ENCODE data around the gene SLC12A3.

The SLC12A3 gene, protein sequence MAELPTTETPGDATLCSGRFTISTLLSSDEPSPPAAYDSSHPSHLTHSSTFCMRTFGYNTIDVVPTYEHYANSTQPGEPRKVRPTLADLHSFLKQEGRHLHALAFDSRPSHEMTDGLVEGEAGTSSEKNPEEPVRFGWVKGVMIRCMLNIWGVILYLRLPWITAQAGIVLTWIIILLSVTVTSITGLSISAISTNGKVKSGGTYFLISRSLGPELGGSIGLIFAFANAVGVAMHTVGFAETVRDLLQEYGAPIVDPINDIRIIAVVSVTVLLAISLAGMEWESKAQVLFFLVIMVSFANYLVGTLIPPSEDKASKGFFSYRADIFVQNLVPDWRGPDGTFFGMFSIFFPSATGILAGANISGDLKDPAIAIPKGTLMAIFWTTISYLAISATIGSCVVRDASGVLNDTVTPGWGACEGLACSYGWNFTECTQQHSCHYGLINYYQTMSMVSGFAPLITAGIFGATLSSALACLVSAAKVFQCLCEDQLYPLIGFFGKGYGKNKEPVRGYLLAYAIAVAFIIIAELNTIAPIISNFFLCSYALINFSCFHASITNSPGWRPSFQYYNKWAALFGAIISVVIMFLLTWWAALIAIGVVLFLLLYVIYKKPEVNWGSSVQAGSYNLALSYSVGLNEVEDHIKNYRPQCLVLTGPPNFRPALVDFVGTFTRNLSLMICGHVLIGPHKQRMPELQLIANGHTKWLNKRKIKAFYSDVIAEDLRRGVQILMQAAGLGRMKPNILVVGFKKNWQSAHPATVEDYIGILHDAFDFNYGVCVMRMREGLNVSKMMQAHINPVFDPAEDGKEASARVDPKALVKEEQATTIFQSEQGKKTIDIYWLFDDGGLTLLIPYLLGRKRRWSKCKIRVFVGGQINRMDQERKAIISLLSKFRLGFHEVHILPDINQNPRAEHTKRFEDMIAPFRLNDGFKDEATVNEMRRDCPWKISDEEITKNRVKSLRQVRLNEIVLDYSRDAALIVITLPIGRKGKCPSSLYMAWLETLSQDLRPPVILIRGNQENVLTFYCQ

DNA sequence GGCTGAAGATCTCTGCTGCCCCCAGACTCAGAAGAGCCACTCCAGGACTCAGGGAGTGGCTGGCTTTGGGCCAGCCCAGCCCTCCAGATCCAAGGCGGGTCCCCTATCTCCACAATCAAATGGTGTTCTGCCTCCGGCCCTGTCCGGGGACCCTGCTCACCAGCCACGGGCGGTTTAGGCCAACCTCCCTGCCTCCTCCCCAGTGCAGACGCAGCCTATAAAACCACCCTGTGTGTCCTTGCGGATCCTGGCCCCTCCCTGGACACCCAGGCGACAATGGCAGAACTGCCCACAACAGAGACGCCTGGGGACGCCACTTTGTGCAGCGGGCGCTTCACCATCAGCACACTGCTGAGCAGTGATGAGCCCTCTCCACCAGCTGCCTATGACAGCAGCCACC, at the start of gene SLC12A3:
SLC12A3 (plus strand) TSS at position 248 of the 400 bp plus-strand sequence; CDS start at position 277, 29 bp downstream.
- DNase-seq, result no peak

DNA sequence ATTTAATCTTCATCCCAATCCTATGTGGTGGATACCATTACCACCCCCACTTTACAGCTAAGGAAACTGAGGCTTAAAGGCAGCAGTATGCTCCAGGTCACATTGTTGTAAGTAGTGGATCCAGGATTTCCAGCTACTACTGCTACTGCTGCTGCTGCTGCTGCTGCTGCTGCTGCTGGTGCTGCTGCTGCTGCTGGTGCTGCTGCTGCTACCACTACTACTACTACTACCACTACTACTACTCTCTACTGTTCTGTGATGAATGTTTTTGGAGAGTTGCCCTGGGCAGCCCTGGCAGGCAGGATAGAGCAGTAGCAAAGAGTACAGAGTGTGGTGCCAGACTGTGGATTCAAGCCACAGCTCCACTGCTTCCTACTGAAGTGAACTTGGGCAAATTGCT, 49.3 kb upstream of the SLC12A3 start:
- DNase-seq, result no peak

DNA sequence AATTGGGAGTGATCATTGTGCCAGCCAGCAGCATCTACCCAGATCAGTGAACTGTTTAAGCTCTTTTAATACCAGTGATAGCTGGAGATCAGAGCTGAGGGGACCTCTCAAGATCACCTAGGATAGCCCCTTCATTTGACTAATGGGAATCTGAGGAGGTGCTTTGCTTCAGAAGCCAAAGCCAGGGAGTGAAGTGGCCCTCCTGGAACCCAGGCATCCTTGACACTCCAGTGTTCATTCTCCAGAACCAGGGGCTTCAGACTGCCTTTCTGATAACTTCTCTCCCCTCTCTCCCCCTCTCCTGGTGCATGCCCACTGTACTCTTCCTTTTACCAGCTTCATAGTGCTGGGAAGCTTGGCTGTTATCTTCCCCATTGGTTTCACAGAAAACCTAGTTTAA, 48.0 kb upstream of the SLC12A3 start:
- no peak for DNase-seq

DNA sequence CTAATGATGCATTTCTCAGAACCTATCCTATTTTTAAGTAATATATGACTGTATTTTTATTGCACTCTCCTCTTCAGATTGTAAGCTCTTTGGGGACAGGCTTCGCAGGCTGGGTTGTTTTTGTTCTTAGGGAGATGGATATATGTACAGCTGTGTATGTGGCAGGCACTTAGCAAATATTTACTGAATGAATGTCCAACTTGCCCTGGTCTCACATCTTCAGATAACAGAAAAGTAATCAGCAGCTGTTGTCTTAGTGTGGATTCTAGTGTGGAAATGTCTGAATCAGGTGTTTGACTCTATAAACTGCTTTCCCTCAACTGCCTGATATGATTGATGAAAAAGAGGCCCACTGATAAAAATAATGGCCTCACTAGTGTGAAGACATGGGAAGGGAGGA, 47.1 kb upstream of the SLC12A3 start:
- no peak for DNase-seq

DNA sequence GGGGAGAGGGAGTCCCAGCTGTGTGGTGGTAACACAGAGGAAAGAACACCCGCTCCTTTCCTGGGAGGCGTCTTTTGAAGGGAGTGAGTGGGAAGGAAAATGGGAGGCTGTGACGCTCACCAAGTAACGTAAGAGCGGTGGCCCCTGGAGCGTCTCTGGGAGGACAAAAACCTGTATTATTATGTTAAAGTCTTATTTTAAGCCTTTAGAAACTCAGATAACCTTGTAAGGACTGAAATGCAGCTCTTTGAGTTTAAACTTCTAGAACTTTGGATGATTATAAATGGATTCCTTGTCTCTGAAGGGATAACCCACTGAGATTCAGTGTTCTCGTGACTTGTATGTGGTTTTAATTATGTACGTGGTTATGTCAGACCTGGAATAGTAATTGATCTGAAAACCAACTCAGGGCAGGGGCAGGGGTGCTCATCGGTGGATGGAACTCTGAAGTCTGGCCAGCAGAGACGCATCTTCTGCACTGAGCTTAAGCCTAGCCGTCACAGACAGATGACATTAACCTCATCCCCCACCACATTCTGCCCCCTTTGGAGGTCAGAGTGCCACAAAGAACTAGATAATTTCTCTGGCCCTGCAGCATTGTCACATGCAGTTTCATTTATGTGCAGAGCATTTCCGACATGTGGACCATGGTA, 41.8 kb upstream of the SLC12A3 start:
- no peak for DNase-seq

DNA sequence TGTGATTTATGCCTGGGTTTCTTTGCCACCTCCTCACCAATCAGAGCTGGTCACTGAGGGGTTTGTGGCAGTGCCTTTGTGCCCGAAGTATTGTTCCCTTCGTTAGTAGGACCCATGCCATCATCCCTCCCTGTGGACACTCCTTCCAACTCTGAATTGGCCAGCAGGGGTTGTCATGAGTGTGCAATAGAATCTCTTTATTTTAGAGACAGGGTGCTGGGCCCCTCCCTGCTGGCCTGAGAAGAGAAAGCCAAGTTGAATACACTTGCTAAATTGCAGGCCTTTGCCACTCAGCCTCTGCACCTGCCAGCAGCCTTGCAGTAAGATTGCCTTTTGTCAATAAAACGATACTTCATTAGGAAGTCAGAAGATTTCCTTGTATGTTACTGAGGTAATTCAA, 40.7 kb upstream of the SLC12A3 start:
- DNase-seq, result no peak

DNA sequence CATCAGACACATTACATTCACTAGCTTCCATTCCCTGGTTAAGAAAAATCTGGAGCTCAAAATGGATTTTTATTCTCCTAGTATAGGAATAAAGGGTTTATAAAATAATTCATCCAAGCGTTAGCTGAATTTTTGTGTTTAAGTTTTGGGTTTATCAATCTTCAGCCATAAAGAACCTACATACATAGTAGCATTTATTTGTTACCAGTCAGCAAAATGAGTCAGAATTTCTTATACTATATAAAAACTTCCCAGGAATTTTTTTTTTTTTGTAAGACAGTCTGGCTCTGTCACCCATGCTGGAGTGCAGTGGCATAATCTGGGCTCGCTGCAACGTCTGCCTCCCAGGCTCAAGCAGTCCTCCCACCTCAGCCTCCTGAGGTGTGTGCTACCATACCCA, 40.2 kb upstream of the SLC12A3 start:
- DNase-seq, result no peak

DNA sequence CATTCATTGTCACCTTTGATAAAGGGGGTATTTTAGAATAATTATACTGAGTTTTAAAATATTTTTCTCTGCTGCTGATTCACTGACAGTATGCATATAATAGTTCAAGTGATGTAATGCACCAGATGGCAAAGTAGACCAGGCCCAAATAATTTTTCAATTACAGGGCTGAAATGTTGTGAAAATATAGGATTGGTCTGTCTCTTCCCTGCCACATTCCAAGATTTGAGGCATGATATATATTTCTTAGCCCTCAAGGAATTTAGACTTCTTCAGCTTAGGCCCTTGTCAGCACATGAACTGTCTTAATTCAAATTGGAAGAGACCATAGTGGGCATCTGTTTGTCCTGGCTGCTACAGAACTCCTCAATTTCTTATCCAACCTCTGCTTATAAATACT, 39.2 kb upstream of the SLC12A3 start:
- DNase-seq, result no peak

DNA sequence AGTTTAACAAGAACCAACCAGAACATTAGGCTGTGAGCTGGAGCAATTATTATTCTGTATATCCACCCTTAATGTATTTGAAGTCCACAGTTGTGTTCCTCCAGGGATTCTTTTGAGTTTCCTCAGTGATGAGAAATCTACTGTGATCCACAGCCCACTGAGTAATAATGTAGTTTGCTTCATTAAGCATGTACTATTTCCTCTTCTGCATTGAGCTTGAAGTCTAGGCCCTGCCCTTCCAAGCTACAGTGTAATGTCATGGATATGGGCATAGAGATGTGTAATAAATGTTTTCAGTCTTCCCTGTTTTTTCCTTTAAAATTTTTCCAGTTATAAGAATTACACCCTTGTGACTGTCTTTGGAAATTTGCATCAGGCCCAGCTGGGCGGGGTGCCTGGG, 36.4 kb upstream of the SLC12A3 start:
- DNase-seq, result no peak

DNA sequence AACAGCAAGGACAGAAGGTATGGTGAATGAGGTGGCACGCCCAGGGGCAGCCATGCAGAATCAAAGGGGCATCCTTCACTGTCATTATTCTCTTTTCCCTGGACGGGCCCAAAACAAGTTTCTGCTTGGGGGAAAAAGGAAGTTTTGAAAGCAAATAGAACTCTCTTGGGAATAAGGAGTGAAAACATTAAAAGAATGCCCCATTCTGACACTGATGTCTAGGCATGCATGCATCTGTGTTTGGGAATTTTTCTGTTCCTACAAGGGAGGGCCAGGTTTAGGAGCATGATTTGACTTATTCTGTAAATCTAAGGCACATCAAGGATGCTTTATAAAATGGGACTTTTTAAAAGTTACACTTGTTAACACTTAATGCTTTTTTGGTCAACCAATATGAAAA, 34.3 kb upstream of the SLC12A3 start:
- no peak for DNase-seq

DNA sequence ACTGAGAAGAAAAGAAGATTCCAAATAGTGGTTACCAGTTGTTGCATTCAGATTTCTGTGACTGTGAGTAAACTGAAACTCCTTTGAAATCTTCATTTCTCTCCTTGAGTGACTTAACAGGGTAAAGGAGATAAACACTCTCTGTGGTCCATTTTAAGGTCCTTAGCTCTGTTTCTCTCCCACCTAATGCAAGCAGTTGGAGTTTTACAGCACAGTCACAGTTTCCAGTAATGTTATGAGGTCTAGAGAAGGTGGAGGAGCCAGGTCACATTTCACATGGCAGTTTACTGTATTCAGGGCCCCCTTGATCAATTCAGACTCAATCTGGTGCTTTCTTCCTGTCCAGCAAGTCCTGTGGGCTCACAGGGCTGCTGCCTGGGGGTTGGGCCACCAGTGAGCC, 32.2 kb upstream of the SLC12A3 start:
- DNase-seq, result no peak

DNA sequence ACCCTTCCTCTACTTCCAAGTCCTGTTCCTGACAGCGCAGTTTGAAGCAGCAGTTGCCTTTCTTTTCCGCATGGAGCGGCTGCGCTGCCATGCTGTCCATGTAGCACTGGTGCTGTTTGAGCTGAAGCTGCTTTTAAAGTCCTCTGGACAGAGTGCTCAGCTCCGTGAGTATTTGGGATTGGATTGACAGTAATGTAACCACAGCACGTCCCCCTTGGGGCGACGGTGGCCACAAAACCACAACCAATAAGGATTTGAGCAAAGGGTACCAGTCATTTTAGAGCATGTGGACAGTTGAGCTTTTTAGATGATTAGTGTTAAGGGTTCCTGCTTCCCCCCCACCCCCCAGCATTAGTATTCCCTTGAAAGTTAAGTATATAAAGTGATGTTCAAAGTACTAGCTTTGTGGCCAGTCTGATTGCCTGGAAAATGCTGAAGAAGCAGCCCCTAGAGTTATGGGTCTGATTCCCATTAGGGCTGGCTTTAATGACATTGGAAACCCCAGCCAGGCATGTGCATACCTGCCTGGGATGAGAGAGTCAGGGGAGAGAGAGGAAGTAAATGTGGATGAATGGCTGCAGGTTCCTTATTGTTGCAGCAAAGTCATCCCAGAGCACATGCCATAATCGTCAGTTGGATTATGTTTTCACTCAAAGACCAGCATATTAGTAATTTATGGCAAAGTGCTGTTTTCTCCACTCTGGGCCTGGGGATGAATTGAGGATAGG, 31.6 kb upstream of the SLC12A3 start:
- DNase-seq, result no peak

DNA sequence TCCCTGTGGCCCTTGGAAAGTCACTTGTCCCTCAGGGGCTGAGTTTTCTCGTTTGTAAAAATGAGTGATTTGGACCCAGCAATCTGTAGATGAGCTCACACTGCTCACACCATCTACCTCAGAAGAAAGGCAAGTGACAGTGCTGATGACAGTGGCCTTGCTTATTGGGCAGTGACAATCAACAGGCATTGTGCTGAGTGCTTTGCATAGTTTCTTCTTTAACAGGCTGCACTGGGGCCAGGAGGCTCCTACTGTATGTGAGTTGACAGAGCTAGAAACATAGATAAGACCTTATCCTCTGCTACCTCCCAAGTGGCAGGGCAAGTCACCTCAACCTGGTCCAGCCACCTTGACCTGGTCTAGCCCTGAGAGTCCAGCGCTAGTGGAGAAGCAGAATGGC, 29.7 kb upstream of the SLC12A3 start:
- DNase-seq, result no peak

DNA sequence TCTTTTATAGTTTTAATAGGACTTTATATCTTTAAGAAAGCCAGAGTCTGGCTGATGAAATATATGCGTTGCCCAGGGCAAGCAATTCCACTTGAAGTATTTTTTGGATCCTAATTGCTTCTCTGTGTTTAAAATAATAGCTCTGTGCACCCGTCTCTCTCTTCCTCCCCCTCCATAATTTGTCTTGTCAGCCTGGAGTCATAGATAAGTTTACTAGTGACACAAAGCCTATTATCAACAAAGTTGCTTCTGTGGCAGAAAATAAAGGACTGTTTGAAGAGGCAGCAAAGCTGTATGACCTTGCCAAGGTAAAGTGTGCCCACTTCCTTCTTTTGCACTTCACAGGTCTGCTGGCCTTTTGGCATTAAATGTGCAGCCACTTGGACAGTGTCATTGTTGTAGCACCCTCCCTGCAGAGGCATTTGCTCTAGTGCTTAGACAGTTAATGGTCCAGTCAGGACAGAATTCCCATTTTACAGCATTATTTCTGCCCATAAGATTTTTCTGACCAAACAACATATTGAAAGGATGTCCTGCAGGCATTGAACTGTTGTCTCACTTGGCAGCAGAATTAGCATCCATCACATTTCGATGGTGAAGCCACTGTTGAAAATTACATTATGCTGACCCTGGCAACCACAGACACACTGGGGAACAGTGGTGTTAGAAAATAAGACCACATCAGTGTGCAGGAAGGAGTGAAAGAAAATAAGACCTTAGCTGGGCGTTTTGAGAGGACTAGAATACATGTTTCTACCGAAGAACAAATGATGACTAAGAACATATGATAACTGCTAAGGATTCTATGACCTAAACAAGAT, 28.4 kb upstream of the SLC12A3 start:
- no peak for DNase-seq

DNA sequence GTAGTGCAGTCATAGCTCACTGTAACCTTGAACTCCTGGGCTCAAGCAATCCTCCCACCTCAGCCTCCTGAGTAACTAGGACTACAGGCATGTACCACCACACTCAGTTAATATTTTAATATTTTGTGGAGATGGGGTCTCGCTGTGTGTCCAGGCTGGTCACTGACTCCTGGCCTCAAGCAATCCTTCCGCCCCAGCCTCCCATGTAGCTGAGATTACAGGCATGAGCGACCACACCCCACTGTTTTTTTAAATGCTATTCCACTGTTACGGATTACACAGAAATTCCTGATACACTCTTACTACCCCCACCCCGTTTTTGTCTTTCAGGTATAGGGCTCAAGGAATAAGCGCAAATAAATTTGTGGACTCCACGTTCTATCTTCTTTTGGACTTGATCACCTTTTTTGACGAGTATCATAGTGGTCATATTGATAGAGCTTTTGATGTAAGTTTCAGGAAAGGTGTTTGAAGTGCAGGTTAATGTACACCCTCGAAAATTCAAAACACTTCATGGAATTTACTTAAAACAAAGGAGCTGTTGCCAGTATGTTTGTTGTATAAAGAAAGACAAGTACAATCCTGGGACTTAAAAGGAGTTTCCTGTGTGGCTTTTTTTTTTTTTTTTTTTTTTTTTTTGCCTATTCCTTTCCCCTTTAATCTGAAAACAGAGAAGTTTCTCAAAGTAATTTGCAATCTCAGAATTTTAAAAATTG, 26.2 kb upstream of the SLC12A3 start:
- no peak for DNase-seq

DNA sequence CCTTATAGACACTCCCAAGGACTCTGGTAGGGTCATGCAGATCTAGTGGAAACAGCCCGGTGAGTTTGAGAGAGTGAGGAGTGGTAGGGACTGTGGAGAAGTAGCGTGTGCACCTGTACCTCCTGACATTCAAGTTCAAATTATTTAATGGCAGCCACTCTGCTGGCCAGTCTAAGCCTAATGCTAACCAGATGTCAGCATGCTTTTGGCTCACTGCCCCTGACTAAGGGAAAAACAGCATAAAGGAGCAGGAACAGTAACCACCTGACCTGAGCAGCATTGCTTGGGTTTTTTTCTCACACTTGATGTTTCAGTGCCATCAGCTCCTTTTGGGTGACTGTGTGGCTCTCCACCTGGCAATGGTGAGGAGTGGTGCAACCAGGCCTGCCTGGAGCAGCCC, 23.8 kb upstream of the SLC12A3 start:
- no peak for DNase-seq

DNA sequence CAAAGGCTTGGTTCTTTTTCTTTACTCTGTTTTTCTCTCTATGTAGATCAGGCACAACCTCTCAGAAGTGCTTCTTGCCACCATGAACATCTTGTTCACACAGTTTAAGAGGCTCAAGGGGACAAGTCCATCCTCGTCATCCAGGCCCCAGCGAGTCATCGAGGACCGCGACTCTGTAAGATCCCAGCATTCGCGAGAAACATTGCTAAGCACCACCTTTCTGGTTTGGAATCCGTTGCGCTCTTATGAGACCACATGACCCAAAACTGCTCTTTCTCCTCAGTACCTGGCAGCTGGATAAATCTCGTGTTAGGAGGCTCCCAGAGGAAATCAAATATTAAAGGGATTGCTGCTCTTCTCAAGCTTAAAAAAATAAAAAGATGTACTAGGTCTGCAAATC, 23.3 kb upstream of the SLC12A3 start:
- no peak for DNase-seq

DNA sequence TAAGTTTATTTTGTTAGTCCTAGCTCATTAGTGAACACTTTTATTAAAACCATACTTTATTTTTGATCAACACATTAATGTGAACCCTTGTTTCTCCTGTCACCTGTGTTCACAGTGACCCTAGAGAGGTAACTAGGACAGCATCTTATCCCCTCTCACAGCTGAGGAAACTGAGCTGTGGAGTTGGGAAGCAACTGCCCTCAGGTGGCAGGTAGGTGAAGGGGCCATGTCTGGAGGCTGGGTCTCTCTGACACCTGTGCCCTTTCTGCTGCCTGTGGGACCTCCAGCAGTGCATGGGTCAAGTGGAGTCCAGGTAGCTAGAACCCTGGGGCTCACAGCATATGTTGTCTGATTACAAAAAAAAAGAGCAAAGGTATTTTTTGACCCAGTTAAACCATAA, 22.9 kb upstream of the SLC12A3 start:
- no peak for DNase-seq

DNA sequence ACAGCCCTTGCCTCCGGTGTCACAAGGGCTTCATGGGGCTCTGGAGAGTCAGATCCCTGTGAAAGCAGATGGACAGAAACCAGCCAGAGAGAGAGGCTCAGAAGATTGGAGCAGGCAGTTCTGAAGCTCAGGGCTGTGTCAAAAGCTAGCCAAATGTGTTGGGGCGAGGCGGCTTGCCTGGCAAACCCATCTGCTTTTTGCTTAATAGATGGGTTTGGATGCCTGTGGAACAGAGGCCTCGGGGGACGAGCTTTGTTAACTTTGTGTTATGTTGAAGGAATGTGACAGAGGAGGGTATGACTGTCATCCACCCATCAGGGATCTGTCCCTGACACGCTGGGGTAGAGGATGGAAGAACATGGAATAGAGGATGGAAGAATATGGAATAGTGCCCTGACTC, 21.0 kb upstream of the SLC12A3 start:
- no peak for DNase-seq

DNA sequence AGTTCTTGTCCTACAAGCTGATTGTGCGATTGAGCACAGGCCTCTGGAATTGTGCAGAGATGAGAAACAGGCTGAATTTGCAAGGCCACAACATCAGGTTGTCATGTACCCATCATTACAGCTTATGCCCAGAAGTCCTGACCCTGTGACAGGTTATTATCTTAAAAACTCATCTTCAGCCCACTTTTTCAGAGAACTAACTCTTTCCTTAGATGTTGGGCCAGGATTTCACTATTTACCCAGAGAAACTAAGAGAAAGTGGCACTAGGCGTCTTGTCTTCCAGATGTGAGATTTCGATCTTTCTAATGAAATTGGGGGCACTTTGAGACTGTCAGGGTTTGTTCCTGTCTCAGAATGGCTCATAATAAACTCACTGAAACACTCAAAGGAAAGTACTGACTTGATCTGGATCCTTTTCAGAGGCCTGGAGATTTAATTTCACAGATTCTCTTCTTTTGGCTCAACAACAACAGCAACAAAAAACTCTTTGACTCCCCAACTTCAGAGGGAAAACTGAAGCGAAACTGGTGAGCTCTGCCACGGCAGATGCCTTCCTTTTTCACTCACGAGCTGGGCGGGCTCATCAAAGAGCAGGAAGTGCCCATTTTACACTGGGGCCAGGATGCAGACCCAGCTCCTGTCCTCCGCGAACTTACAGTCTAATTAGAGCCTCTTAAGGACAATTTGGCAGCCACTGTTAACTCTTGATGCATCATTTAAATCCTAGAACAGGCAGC, 17.7 kb upstream of the SLC12A3 start:
- DNase-seq, result no peak

Data from SHP77 treated with DMSO at 0.1 percent for 48 hours (cell line).